HL-60 (cell line): Measurements from ENCODE around the gene KSR2.

ENCODE experiments used
- DNase-seq, 2 experiments: peaks; one replicate each; pipeline ENCODE4 v3.0.0-alpha.2; 2010 to 2020; ENCODE audit warnings: low read depth in 1 of 2, low spot score in 1 of 2
- H3K27ac ChIP-seq: fragments of 250-450 bp; sonication (Bioruptor Pico); replicated peaks from 2 replicates; pipeline ENCODE4 v1.5.1; 2020; ENCODE audit warnings: mild to moderate bottlenecking, moderate library complexity
- H3K27me3 ChIP-seq: fragments of 250-450 bp; sonication (Bioruptor Pico); 2 replicates; pipeline ENCODE4 v1.5.1; 2021; ENCODE audit warnings: mild to moderate bottlenecking, moderate library complexity; ENCODE audit not compliant: insufficient read depth, poor library complexity, severe bottlenecking
- H3K4me3 ChIP-seq: replicated peaks from 2 replicates; pipeline ENCODE4 v1.5.1; 2011; ENCODE audit warnings: mild to moderate bottlenecking, control low read depth, low read length; ENCODE audit not compliant: insufficient read depth
- GABPA ChIP-seq: IDR thresholded peaks from 2 replicates; pipeline ENCODE4 v1.6.1; 2012; ENCODE audit warnings: low read depth
- POLR2AphosphoS5 ChIP-seq: IDR thresholded peaks from 2 replicates; pipeline ENCODE4 v1.6.1; 2012; ENCODE audit warnings: low read depth
- SPI1 ChIP-seq: IDR thresholded peaks from 2 replicates; pipeline ENCODE4 v1.6.1; 2012; ENCODE audit warnings: low read depth, mild to moderate bottlenecking, borderline replicate concordance
- TF ChIP-seq, protein P1 (sequence below): IDR thresholded peaks from 2 replicates; pipeline ENCODE4 v1.6.1; 2012; ENCODE audit warnings: low read depth; ENCODE audit not compliant: insufficient replicate concordance
- TF ChIP-seq, protein P2 (sequence below): IDR thresholded peaks from one replicate; pipeline ENCODE4 v1.5.1; 2011; ENCODE audit warnings: low read length, control low read depth, inconsistent platforms; ENCODE audit not compliant: insufficient read depth

Gene KSR2

DNA sequence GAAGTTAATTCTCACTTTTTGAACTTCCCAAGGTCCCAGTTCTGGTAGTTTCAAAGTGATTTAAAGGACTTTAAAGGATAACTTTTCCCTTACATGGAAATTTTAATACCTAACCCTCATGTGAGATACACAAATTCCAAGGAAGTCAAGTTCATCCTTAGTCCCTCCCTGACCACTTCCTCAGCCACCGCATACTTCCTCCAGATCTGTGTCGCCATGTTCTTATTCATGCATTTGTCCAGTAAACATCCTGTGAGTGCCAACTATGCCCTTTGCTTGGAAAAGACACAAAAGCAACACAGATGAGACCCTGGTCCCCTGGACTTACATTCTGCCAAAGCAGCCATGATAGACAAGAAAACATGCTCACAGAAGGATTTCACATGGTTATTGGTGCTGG, 206.6 kb downstream of the KSR2 start:
- no peak for DNase-seq
- TF ChIP-seq, protein P1, sequence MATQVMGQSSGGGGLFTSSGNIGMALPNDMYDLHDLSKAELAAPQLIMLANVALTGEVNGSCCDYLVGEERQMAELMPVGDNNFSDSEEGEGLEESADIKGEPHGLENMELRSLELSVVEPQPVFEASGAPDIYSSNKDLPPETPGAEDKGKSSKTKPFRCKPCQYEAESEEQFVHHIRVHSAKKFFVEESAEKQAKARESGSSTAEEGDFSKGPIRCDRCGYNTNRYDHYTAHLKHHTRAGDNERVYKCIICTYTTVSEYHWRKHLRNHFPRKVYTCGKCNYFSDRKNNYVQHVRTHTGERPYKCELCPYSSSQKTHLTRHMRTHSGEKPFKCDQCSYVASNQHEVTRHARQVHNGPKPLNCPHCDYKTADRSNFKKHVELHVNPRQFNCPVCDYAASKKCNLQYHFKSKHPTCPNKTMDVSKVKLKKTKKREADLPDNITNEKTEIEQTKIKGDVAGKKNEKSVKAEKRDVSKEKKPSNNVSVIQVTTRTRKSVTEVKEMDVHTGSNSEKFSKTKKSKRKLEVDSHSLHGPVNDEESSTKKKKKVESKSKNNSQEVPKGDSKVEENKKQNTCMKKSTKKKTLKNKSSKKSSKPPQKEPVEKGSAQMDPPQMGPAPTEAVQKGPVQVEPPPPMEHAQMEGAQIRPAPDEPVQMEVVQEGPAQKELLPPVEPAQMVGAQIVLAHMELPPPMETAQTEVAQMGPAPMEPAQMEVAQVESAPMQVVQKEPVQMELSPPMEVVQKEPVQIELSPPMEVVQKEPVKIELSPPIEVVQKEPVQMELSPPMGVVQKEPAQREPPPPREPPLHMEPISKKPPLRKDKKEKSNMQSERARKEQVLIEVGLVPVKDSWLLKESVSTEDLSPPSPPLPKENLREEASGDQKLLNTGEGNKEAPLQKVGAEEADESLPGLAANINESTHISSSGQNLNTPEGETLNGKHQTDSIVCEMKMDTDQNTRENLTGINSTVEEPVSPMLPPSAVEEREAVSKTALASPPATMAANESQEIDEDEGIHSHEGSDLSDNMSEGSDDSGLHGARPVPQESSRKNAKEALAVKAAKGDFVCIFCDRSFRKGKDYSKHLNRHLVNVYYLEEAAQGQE: no peak
- TF ChIP-seq GABPA (no peak), SPI1 (no peak), POLR2AphosphoS5 (no peak)
- TF ChIP-seq, protein P2, sequence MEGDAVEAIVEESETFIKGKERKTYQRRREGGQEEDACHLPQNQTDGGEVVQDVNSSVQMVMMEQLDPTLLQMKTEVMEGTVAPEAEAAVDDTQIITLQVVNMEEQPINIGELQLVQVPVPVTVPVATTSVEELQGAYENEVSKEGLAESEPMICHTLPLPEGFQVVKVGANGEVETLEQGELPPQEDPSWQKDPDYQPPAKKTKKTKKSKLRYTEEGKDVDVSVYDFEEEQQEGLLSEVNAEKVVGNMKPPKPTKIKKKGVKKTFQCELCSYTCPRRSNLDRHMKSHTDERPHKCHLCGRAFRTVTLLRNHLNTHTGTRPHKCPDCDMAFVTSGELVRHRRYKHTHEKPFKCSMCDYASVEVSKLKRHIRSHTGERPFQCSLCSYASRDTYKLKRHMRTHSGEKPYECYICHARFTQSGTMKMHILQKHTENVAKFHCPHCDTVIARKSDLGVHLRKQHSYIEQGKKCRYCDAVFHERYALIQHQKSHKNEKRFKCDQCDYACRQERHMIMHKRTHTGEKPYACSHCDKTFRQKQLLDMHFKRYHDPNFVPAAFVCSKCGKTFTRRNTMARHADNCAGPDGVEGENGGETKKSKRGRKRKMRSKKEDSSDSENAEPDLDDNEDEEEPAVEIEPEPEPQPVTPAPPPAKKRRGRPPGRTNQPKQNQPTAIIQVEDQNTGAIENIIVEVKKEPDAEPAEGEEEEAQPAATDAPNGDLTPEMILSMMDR: no peak
- H3K27me3 ChIP-seq: no peaks in the 10 kb centered on the region
- H3K27ac ChIP-seq: no peak overlapping the region
- no peak overlapping the region for H3K4me3 ChIP-seq

DNA sequence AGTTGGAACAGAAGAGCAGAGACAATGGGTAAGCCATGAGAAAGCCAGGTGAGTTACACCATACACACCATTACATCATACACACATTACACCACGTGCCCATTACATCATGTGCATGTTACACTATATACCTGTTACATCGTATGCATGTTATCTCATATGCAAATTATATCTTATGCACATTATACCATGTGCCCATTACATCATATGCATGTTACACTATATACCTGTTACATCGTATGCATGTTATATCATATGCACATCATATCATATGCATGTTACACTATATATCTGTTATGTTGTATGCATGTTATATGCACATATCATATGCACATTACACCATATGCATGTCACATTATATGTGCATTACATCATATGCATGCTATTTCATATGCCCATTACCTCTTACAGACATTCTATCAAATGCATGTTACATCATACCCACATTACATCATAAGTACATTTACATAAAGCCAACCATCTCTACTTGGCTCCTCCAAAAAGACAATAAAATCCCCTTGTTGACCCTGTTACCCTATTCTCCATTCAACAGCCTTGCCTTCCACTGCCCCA, 207.2 kb downstream of the KSR2 start:
- no peak for DNase-seq
- Histone ChIP-seq H3K4me3 (no peak overlapping the region), H3K27ac (no peak overlapping the region), H3K27me3 (no peaks in the 10 kb centered on the region)
- no peak for TF ChIP-seq SPI1
- TF ChIP-seq POLR2AphosphoS5: no peak
- no peak for TF ChIP-seq GABPA
- TF ChIP-seq, protein P2: no peak
- TF ChIP-seq, protein P1: no peak

DNA sequence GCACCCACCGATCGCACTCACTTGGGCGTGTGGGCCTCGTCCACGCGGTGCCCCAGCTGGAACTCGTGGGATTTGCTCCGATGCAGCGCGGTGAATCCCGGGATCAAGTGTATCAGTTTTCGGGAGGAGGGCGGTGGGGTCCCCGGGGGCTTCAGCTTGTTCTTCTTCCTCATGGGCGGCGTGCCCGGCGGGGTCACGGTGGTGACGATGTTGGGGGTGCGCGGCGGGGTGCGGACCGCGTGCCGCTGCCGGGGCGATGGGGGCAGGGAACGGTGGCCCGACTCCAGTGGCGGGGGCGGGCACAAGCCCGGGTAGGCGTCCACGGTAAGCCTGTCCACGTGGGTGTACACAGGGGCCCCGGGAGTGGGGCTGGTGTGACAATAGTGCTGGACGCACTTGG, 207.8 kb downstream of the KSR2 start:
- DNase-seq: no peak
- no peak overlapping the region for H3K4me3 ChIP-seq
- no peak for TF ChIP-seq POLR2AphosphoS5
- TF ChIP-seq GABPA: no peak
- no peak for TF ChIP-seq SPI1
- TF ChIP-seq, protein P1: no peak
- TF ChIP-seq, protein P2: no peak
- no peak overlapping the region for H3K27ac ChIP-seq
- H3K27me3 ChIP-seq: no peaks in the 10 kb centered on the region
